Lung (tissue), 12 donors: Measurements from ENCODE around the gene KRTAP12-2. TPM values are rescaled to one million over a fixed set of nuclear protein-coding genes. Genes with fewer than 3 reads are reported as not detected.

Source experiments
- ATAC-seq: fragments of 200-7000 bp; cut with Tn5 transposase; one replicate; pipeline ENCODE4 v1.9.1; 2020; ENCODE audit warnings: moderate number of reproducible peaks; ENCODE audit not compliant: insufficient read depth, low FRiP score
- DNase-seq, 3 donors: peaks; one replicate each; pipeline ENCODE4 v3.0.0-alpha.2; 2013 to 2017
- H3K27ac ChIP-seq, 2 donors: one replicate each; pipeline ENCODE4 v1.5.1; 2013; ENCODE audit warnings: mild to moderate bottlenecking in 2 of 2, moderate library complexity in 2 of 2, control low read depth in 1 of 2, inconsistent platforms in 1 of 2, low read depth in 1 of 2, low read length in 1 of 2
- H3K27me3 ChIP-seq, 3 donors: one replicate each; pipeline ENCODE4 v1.5.1; 2013; ENCODE audit warnings: low read length in 2 of 3; ENCODE audit not compliant: control insufficient read depth in 3 of 3, insufficient read depth in 3 of 3
- H3K36me3 ChIP-seq, 4 donors: one replicate each; pipeline ENCODE4 v1.5.1; 2013; ENCODE audit warnings: low read length in 4 of 4, mild to moderate bottlenecking in 1 of 4, moderate library complexity in 1 of 4; ENCODE audit not compliant: control insufficient read depth in 4 of 4, insufficient read depth in 4 of 4
- H3K4me1 ChIP-seq, 5 donors: one replicate each; pipeline ENCODE4 v1.5.1; 2013; ENCODE audit warnings: low read length in 5 of 5, mild to moderate bottlenecking in 2 of 5, moderate library complexity in 1 of 5; ENCODE audit not compliant: control insufficient read depth in 5 of 5, insufficient read depth in 5 of 5
- H3K4me3 ChIP-seq: one replicate; pipeline ENCODE4 v1.5.1; 2013; ENCODE audit warnings: mild to moderate bottlenecking, control low read depth, moderate library complexity
- H3K9ac ChIP-seq, 2 donors: one replicate each; pipeline ENCODE4 v1.5.1; 2013; ENCODE audit warnings: low read length in 2 of 2, control low read depth in 1 of 2; ENCODE audit not compliant: insufficient read depth in 1 of 2
- H3K9me3 ChIP-seq, 4 donors: one replicate each; pipeline ENCODE4 v1.5.1; 2013; ENCODE audit warnings: low read length in 3 of 4, mild to moderate bottlenecking in 1 of 4, moderate library complexity in 1 of 4; ENCODE audit not compliant: control insufficient read depth in 4 of 4, insufficient read depth in 3 of 4
- WGBS, 2 donors: extraction: QIAGEN DNeasy Blood & Tissue Kit; methylation state at CpG; one replicate each; pipeline ENCODE4 v1.1.7; 2013; 5-methylcytosine and 5-hydroxymethylcytosine counted together
- polyA plus RNA-seq, 2 donors: library from polyadenylated mRNA; stranded (reverse); fragments of 200-250 nt; gene quantifications; one replicate each; pipeline ENCODE4 v1.2.1, GENCODE V29; 2013
- total RNA-seq, 2 donors: library from RNA; depleted of rRNA in 1 of 2; stranded (reverse); fragments of >200 nt in 1 of 2; gene quantifications; one replicate each; pipeline ENCODE4 v1.2.1, GENCODE V29; 2014 to 2021
- TF ChIP-seq, protein P1 (sequence below): IDR thresholded peaks from 2 replicates; pipeline ENCODE4 v1.5.1; 2012; ENCODE audit warnings: mild to moderate bottlenecking; ENCODE audit errors: control extremely low read depth, extremely low read depth
- donor health status: control.
- donor health status: control.
- donor health status: Bipolar disorder and iron deficiency.
- donor health status: healthy.
- donor health status: DM: yes; HTN: yes; CAD: no.

Gene KRTAP12-2
- total and polyA plus RNA-seq, 4 donors = not detected

DNA sequence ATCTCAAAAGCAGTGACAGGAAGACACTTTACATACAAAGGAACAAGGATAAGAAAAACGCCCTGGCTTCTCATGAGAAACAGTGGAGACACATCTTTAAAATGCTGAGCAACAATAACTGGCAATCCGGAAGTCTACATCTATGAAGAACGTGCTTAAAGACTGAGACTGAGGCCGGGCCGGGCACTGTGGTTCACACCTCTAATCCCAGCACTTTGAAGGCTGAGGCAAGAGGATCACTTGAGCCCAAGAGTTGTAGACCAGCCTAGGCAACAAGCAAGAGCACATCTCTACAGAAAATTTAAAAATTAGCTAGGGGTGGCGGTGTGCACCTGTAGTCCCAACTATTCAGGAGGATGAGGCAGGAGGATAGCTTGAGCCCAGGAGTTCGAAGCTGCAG is 17.4 kb upstream of the KRTAP12-2 start:
- ATAC-seq (no peak), DNase-seq (no peak)
- Histone ChIP-seq H3K36me3 (no peaks in the 10 kb centered on the region), H3K9ac (no peak overlapping the region), H3K4me1 (no peaks in the 10 kb centered on the region), H3K27me3 (peaks cover 0 to 11% (median 10%) of the 10 kb centered on the region in 3 donors), H3K27ac (no peak overlapping the region), H3K4me3 (no peak overlapping the region), H3K9me3 (peaks cover 0 to 4% (median 0%) of the 10 kb centered on the region in 4 donors)
- WGBS, 2 donors = 79 to 80% methylated on average over 7 of the region's 7 CpGs
- TF ChIP-seq, protein P1, sequence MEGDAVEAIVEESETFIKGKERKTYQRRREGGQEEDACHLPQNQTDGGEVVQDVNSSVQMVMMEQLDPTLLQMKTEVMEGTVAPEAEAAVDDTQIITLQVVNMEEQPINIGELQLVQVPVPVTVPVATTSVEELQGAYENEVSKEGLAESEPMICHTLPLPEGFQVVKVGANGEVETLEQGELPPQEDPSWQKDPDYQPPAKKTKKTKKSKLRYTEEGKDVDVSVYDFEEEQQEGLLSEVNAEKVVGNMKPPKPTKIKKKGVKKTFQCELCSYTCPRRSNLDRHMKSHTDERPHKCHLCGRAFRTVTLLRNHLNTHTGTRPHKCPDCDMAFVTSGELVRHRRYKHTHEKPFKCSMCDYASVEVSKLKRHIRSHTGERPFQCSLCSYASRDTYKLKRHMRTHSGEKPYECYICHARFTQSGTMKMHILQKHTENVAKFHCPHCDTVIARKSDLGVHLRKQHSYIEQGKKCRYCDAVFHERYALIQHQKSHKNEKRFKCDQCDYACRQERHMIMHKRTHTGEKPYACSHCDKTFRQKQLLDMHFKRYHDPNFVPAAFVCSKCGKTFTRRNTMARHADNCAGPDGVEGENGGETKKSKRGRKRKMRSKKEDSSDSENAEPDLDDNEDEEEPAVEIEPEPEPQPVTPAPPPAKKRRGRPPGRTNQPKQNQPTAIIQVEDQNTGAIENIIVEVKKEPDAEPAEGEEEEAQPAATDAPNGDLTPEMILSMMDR = no peak

DNA sequence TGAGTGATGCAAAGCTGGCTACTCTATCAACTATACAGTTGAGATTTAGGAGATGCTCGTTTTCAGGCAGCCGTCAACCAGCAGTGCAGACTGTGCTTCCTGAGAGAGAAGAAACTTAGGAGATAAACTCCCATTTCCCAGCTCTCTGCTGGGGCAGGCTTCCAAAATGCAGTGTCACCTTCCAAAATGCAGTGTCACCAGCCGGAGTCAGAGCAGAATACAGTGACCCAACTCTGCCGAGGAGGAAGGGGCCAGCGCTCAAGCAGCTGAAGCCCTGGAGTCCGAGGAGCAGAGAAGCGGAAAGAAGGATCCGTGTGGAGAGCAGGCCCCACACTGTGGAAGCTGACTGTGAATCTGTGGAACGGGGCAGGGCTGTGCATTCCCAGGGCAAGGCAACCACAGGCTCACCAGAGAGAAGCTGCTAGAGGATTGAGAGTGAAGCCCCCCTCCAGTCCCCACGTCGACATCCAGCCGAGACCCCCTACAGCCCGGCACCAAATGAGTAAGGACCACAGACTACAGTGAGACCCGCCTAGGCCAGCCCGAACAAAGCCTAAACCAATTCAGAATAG is 15.9 kb upstream of the KRTAP12-2 start:
- H3K4me1 ChIP-seq = no peaks in the 10 kb centered on the region

DNA sequence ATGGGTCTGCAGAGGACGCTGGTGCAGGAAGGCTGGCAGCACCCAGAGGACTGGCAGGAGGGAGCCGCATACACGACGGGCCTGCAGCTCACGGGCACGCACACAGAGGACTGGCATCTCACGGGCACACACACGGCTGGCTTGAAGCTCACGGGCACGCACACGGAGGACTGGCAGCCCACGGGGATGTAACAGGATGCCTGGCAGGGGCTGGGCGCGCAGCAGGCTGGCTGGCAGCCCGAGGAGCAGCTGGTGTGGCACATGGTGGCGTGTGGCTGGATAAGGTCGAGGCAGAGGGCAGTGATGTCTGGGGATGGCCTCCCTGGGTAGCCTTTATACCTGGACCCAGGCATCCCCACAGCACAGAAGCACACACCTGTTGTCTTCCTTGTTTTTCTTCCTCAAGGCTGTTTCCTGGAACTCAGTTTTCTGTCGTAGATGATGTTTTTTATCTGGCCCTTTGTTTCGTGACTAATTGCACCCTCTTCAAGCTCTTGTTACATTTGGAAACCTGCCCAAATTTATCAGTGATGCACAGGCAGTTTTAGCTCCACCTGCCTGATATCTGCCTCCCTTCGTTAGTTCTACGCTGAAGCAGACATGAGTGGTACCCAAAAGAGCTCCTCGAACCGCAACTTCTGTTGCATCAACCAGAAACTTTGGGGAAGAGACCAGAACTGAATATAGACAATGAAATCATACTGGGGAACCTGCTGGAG is 15.3 kb upstream of the KRTAP12-2 start, which contains the start of gene KRTAP12-1:
KRTAP12-1 (minus strand) TSS at position 303 of the 719 bp plus-strand sequence; CDS start at position 263, 40 bp downstream.
- H3K27me3 ChIP-seq = peaks cover 0 to 6% (median 2%) of the 10 kb centered on the region in 3 donors
- H3K9me3 ChIP-seq = no peaks in the 10 kb centered on the region
- ATAC-seq (no peak), DNase-seq (no peak)
- no peak within 1 kb of the TSS for H3K4me3 ChIP-seq
- no peak within 1 kb of the TSS for H3K9ac ChIP-seq
- H3K4me1 ChIP-seq = no peaks in the 10 kb centered on the region
- H3K36me3 ChIP-seq = no peaks in the 10 kb centered on the region
- WGBS, 2 donors = 74 to 78% methylated on average over 21 to 23 of the region's 23 CpGs
- H3K27ac ChIP-seq = no peak within 1 kb of the TSS
- TF ChIP-seq, protein P1 = no peak

More for the DNA sequence above, 15.9 kb upstream of the KRTAP12-2 start:
- H3K9ac ChIP-seq = no peak overlapping the region
- no peaks in the 10 kb centered on the region for H3K36me3 ChIP-seq
- no peak overlapping the region for H3K4me3 ChIP-seq
- no peak overlapping the region for H3K27ac ChIP-seq
- TF ChIP-seq, protein P1 = no peak
- WGBS, 2 donors = 79 to 84% methylated on average over 15 of the region's 15 CpGs
- DNase-seq (no peak), ATAC-seq (no peak)
- no peaks in the 10 kb centered on the region for H3K9me3 ChIP-seq
- peaks cover 0 to 10% (median 6%) of the 10 kb centered on the region in 3 donors for H3K27me3 ChIP-seq
